ENCODE data around the gene TNKS2.

Gene TNKS2

GRCh38 chr10:91772461-91772860 lies 25.8 kb upstream of the TNKS2 start:
- TF ChIP-seq EGR1 (IDR thresholded peaks at IDR 0.05) (no peak), NFIC (IDR thresholded peaks at IDR 0.05) (no peak), EP300 (IDR thresholded peaks at IDR 0.05; ENCODE audit: borderline replicate concordance) (no peak), CEBPB (IDR thresholded peaks at IDR 0.05) (no peak), ZBTB7A (IDR thresholded peaks at IDR 0.05; ENCODE audit: low read depth) (no peak)

- TF ChIP-seq TAF1 (IDR thresholded peaks at IDR 0.05; ENCODE audit: low read depth) (no peak), YY1 (IDR thresholded peaks at IDR 0.05; ENCODE audit: low read depth) (no peak), EGR1 (IDR thresholded peaks at IDR 0.05) (no peak), REST (IDR thresholded peaks at IDR 0.05; ENCODE audit: low read depth) (no peak), USF1 (IDR thresholded peaks at IDR 0.05) (no peak), FOXM1 (IDR thresholded peaks at IDR 0.05; ENCODE audit: borderline replicate concordance, low read depth) (no peak), CREB1 (IDR thresholded peaks at IDR 0.05; ENCODE audit: low read depth) (no peak), TCF12 (IDR thresholded peaks at IDR 0.05; ENCODE audit: low read depth) (no peak), EP300 (IDR thresholded peaks at IDR 0.05; ENCODE audit: borderline replicate concordance) (no peak), TEAD4 (IDR thresholded peaks at IDR 0.05) (no peak), ZBTB7A (IDR thresholded peaks at IDR 0.05; ENCODE audit: low read depth) (no peak), CEBPB (IDR thresholded peaks at IDR 0.05) (no peak), MAX (IDR thresholded peaks at IDR 0.05) (no peak), RAD21 (IDR thresholded peaks at IDR 0.05; ENCODE audit: low read depth) (no peak), NFIC (IDR thresholded peaks at IDR 0.05) (no peak)
Measured at GRCh38 chr10:91772869-91773268, 25.4 kb upstream of the TNKS2 start.

GRCh38 chr10:91774571-91774970 lies 23.7 kb upstream of the TNKS2 start:
- TF ChIP-seq TEAD4 (IDR thresholded peaks at IDR 0.05) = no peak
- TF ChIP-seq RAD21 (IDR thresholded peaks at IDR 0.05; ENCODE audit: low read depth) = no peak
- no peak for TF ChIP-seq TAF1 (IDR thresholded peaks at IDR 0.05; ENCODE audit: low read depth)
- no peak for TF ChIP-seq TCF12 (IDR thresholded peaks at IDR 0.05; ENCODE audit: low read depth)
- TF ChIP-seq YY1 (IDR thresholded peaks at IDR 0.05; ENCODE audit: low read depth) = no peak
- TF ChIP-seq NFIC (IDR thresholded peaks at IDR 0.05) = no peak
- TF ChIP-seq MAX (IDR thresholded peaks at IDR 0.05) = no peak
- no peak for TF ChIP-seq ZBTB7A (IDR thresholded peaks at IDR 0.05; ENCODE audit: low read depth)
- no peak for TF ChIP-seq FOXM1 (IDR thresholded peaks at IDR 0.05; ENCODE audit: borderline replicate concordance, low read depth)
- no peak for TF ChIP-seq CEBPB (IDR thresholded peaks at IDR 0.05)
- TF ChIP-seq REST (IDR thresholded peaks at IDR 0.05; ENCODE audit: low read depth) = no peak
- no peak for TF ChIP-seq EP300 (IDR thresholded peaks at IDR 0.05; ENCODE audit: borderline replicate concordance)
- no peak for TF ChIP-seq CREB1 (IDR thresholded peaks at IDR 0.05; ENCODE audit: low read depth)
- no peak for TF ChIP-seq USF1 (IDR thresholded peaks at IDR 0.05)

- no peak for TF ChIP-seq YY1 (IDR thresholded peaks at IDR 0.05; ENCODE audit: low read depth)
- no peak for TF ChIP-seq USF1 (IDR thresholded peaks at IDR 0.05)
- no peak for TF ChIP-seq CREB1 (IDR thresholded peaks at IDR 0.05; ENCODE audit: low read depth)
- TF ChIP-seq TEAD4 (IDR thresholded peaks at IDR 0.05) = no peak
- no peak for TF ChIP-seq REST (IDR thresholded peaks at IDR 0.05; ENCODE audit: low read depth)
- no peak for TF ChIP-seq EGR1 (IDR thresholded peaks at IDR 0.05)
- no peak for TF ChIP-seq CEBPB (IDR thresholded peaks at IDR 0.05)
- no peak for TF ChIP-seq FOXM1 (IDR thresholded peaks at IDR 0.05; ENCODE audit: borderline replicate concordance, low read depth)
- TF ChIP-seq NFIC (IDR thresholded peaks at IDR 0.05) = no peak
- no peak for TF ChIP-seq TCF12 (IDR thresholded peaks at IDR 0.05; ENCODE audit: low read depth)
- no peak for TF ChIP-seq EP300 (IDR thresholded peaks at IDR 0.05; ENCODE audit: borderline replicate concordance)
- TF ChIP-seq TAF1 (IDR thresholded peaks at IDR 0.05; ENCODE audit: low read depth) = no peak
- no peak for TF ChIP-seq MAX (IDR thresholded peaks at IDR 0.05)
- TF ChIP-seq RAD21 (IDR thresholded peaks at IDR 0.05; ENCODE audit: low read depth) = no peak
- no peak for TF ChIP-seq ZBTB7A (IDR thresholded peaks at IDR 0.05; ENCODE audit: low read depth)
Measured at GRCh38 chr10:91775731-91776130, 22.5 kb upstream of the TNKS2 start.

Measured in Ishikawa (cell line).